MM.1S (cell line): Measurements from ENCODE around the gene NIT2.

ENCODE experiments used
- EZH2 ChIP-seq: fragments of 300-600 bp; sonication (generic); optimal IDR thresholded peaks from 2 replicates; pipeline ENCODE3; 2017; ENCODE audit warnings: low read depth, mild to moderate bottlenecking, antibody characterized with exemption, low read length, mixed read lengths
- EZH2phosphoT487 ChIP-seq: fragments of 300-600 bp; sonication (generic); IDR thresholded peaks from 2 replicates; pipeline ENCODE4 v1.6.1; 2018; ENCODE audit warnings: antibody characterized with exemption, low read length
- TF ChIP-seq, protein P1 (sequence below): fragments of 300-600 bp; sonication (generic); IDR thresholded peaks from 2 replicates; pipeline ENCODE4 v1.5.1; 2016; ENCODE audit warnings: antibody characterized with exemption, low read length, mixed read lengths

DNA sequence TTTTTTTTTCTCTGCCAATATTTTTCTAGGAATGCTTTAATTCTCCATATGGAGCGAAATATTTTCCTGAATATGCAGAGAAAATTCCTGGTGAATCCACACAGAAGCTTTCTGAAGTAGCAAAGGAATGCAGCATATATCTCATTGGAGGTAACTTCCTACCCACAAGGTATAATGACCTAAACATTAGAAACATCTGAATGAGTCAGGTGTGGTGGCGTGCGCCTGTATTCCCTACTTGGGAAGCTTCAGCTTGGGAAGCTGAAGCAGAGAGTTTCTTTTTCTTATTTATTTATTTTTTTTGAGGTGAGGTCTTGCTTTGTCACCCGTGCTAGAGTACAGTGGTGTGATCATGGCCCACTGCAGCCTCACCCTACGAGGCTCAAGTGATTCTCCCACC is 5.2 kb downstream of the NIT2 start:
- TF ChIP-seq, protein P1, sequence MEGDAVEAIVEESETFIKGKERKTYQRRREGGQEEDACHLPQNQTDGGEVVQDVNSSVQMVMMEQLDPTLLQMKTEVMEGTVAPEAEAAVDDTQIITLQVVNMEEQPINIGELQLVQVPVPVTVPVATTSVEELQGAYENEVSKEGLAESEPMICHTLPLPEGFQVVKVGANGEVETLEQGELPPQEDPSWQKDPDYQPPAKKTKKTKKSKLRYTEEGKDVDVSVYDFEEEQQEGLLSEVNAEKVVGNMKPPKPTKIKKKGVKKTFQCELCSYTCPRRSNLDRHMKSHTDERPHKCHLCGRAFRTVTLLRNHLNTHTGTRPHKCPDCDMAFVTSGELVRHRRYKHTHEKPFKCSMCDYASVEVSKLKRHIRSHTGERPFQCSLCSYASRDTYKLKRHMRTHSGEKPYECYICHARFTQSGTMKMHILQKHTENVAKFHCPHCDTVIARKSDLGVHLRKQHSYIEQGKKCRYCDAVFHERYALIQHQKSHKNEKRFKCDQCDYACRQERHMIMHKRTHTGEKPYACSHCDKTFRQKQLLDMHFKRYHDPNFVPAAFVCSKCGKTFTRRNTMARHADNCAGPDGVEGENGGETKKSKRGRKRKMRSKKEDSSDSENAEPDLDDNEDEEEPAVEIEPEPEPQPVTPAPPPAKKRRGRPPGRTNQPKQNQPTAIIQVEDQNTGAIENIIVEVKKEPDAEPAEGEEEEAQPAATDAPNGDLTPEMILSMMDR: no peak
- TF ChIP-seq EZH2phosphoT487 (no peak), EZH2 (no peak)
